ENCODE data around the gene SHQ1. TPM values are rescaled to one million over a fixed set of nuclear protein-coding genes. Genes with fewer than 3 reads are reported as not detected.
"Not testable (repeated sequence)": the region's sequence is repeated elsewhere in the genome, so short reads cannot be mapped to it uniquely, and the experiment has no call there.

SHQ1 gene
- total and polyA plus RNA-seq, 9 of the 15 experiments (the other 6 are each of a cell fraction or from before 2014, with no cell fraction given): 9.2 to 25.0 (median 14.1) TPM

GRCh38 chr3:72733676-72734075 lies 114.6 kb downstream of the SHQ1 start (continued):
- TF ChIP-seq NBN (IDR thresholded peaks at IDR 0.05; ENCODE audit: low read depth) (no peak), ZNF354B (CRISPR knock-in tag; IDR thresholded peaks at IDR 0.05) (no peak), MYC (IDR thresholded peaks at IDR 0.05; ENCODE audit: low read depth, low read length) (no peak), MYC (CRISPR knock-in tag; IDR thresholded peaks at IDR 0.05; ENCODE audit: borderline replicate concordance, low read depth) (no peak), CHD4 (IDR thresholded peaks at IDR 0.05; ENCODE audit: insufficient read depth, insufficient replicate concordance, low read depth, low read length, poor library complexity, severe bottlenecking) (no peak), RBM34 (IDR thresholded peaks at IDR 0.05; ENCODE audit: borderline replicate concordance, insufficient read depth, low read length) (no peak), CTBP1 (IDR thresholded peaks at IDR 0.05; ENCODE audit: borderline replicate concordance) (no peak), MCM7 (IDR thresholded peaks at IDR 0.05) (no peak)

- H3K27me3 ChIP-seq (ENCODE audit: control insufficient read depth in 2 of 2, insufficient read depth in 2 of 2, low read length in 2 of 2); CTCF ChIA-PET (ENCODE audit: low intra/inter-chr PET ratio); in situ Hi-C loops (cut with MboI); intact Hi-C loops (cut with micrococcal nuclease); DNase-seq (ENCODE audit: extremely low read depth in 1 of 4, low spot score in 3 of 4); H3K36me3 ChIP-seq (ENCODE audit: control insufficient read depth, insufficient read depth, low read length); BruUV-seq (replicated peaks); H3K9me1 ChIP-seq (ENCODE audit: control insufficient read depth, insufficient read depth, low read length); H3K79me2 ChIP-seq (ENCODE audit: control insufficient read depth, insufficient read depth, low read length); H3K27ac ChIP-seq (ENCODE audit: extremely low read depth, low read depth, low read length); H3K4me3 ChIP-seq; FAIRE-seq; H4K20me1 ChIP-seq (replicated peaks; ENCODE audit: control insufficient read depth, insufficient read depth, low read length); H3K9me3 ChIP-seq (replicated peaks; ENCODE audit: control insufficient read depth, insufficient read depth, low read depth, low read length); TF ChIP-seq PBX2 (CRISPR knock-in tag; IDR thresholded peaks at IDR 0.05; ENCODE audit: low read depth): not testable (repeated sequence)
- ATAC-seq: peak; percentile 81
- Histone ChIP-seq H3K9ac (ENCODE audit: insufficient read depth in 1 of 2, low read depth in 2 of 2, low read length in 2 of 2) (peak overlapping the region in 1 of 2 experiments; percentile 68; a peak in 1 of 4 replicates), H3K4me2 (ENCODE audit: insufficient read depth, low read length) (peak overlapping the region; percentile 41; the same call in 1 of the 2 replicates), H3K4me1 (replicated peaks in 1 of 2; ENCODE audit: control insufficient read depth in 2 of 2, insufficient read depth in 2 of 2, low read length in 2 of 2) (peaks cover 4 to 10% of the 10 kb centered on the region in 2 experiments; a peak in 3 of 5 replicates), H2AFZ (ENCODE audit: low read depth, low read length) (peak overlapping the region; percentile 77)
- POLR2A ChIA-PET: interaction anchor here (0.7 kb wide), 1 partner anchor 162 kb away, joined by 3 read pairs; no protein-coding TSS in a partner anchor
- WGBS (ENCODE audit: insufficient coverage, low coverage, missing lambda C conversion rate): 6% methylated on average over 2 of the region's 6 CpGs
- TF ChIP-seq EGR1 (conservative IDR thresholded peaks at IDR 0.05): peak; percentile 66
- peak; percentile 42 for TF ChIP-seq MEIS2 (IDR thresholded peaks at IDR 0.05; ENCODE audit: partially characterized antibody)
- 0 out of 2 replicates have a peak, but pooled peaks have one; percentile 18 for TF ChIP-seq ZNF592 (IDR thresholded peaks at IDR 0.05)
- peak; percentile 57; the same call in 1 of the 2 replicates for TF ChIP-seq L3MBTL2 (IDR thresholded peaks at IDR 0.05)
- peak; percentile 64 for TF ChIP-seq NFIC (IDR thresholded peaks at IDR 0.05)
- TF ChIP-seq PBX2 (tag; conservative IDR thresholded peaks at IDR 0.05; ENCODE audit: low read depth): peak; percentile 64
Measured at GRCh38 chr3:72732666-72733345, 115.4 kb downstream of the SHQ1 start.
